Calu3 (cell line): ENCODE data around the gene XRRA1. TPM values are rescaled to one million over a fixed set of nuclear protein-coding genes. Genes with fewer than 3 reads are reported as not detected.

Experiments used
- BruUV-seq: library from RNA; stranded (reverse); fragments of 400-500 nt; replicated peaks from 2 replicates; lab custom pipeline; 2021; lab: Mats Ljungman, UMichigan
- CTCF ChIA-PET: fragments of 300-600 bp; sonication (Branson Sonifier 250); formaldehyde crosslinking; loops from one replicate; lab custom pipeline; 2022; ENCODE audit warnings: antibody characterized with exemption; lab: Charles Lee
- DNase-seq: peaks from one replicate; pipeline ENCODE4 v3.0.0; 2022
- H3K27ac Mint-ChIP-seq: one replicate; pipeline ENCODE4 v1.8.0; 2022; ENCODE audit warnings: mixed read lengths; ENCODE audit not compliant: unreplicated experiment
- H3K27me3 Mint-ChIP-seq: one replicate; pipeline ENCODE4 v1.8.0; 2022; ENCODE audit warnings: mixed read lengths; ENCODE audit not compliant: unreplicated experiment
- H3K36me3 Mint-ChIP-seq: one replicate; pipeline ENCODE4 v1.8.0; 2022; ENCODE audit warnings: mild to moderate bottlenecking, moderate library complexity, mixed read lengths; ENCODE audit not compliant: insufficient read depth, unreplicated experiment
- H3K4me1 Mint-ChIP-seq: one replicate; pipeline ENCODE4 v1.8.0; 2022; ENCODE audit warnings: mild to moderate bottlenecking, low read depth, mixed read lengths; ENCODE audit not compliant: unreplicated experiment
- H3K4me3 Mint-ChIP-seq: one replicate; pipeline ENCODE4 v1.8.0; 2022; ENCODE audit warnings: mild to moderate bottlenecking, low read depth, moderate library complexity, mixed read lengths; ENCODE audit not compliant: unreplicated experiment
- H3K9me3 Mint-ChIP-seq: one replicate; pipeline ENCODE4 v1.8.0; 2022; ENCODE audit warnings: low read depth, mixed read lengths; ENCODE audit not compliant: unreplicated experiment
- intact Hi-C: fragments of 100-400 bp; cut with micrococcal nuclease; formaldehyde crosslinking; loops from one replicate; pipeline ENCODE4 v1.10.0; 2022; ENCODE audit not compliant: unreplicated experiment
- total RNA-seq: library from RNA; stranded (reverse); gene quantifications from 2 replicates; pipeline ENCODE4 v1.2.3, GENCODE V29; 2022
- TF ChIP-seq, protein P1 (sequence below): fragments of 200-600 bp; IDR thresholded peaks from one replicate; pipeline ENCODE4 v1.8.0; 2022; ENCODE audit warnings: antibody characterized with exemption; ENCODE audit not compliant: unreplicated experiment

Gene XRRA1
- total RNA-seq, 1 experiment from 2014 or later: 20.1 TPM

DNA sequence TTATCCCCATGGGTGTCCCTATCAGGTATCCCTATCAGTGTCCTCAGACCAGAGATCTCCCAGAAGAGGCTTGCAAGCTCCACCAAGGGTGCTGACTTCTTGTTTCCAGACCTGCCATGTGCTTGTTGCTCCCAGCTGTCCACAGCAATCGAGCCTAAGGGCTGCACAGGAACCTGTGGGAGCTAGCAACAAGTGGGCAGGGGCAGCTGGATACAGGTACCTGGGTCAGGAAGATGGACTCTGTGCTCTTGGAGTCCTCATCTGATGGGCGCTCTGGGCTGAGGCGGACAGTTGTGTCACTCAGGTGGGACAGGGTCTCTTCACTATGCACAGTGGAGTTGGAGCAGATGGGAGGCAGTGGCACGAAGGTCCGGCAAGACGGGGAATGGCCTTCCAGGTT, 101.0 kb downstream of the XRRA1 start:
- no TSS peak for BruUV-seq
- H3K9me3 Mint-ChIP-seq: no peaks in the 10 kb centered on the region

DNA sequence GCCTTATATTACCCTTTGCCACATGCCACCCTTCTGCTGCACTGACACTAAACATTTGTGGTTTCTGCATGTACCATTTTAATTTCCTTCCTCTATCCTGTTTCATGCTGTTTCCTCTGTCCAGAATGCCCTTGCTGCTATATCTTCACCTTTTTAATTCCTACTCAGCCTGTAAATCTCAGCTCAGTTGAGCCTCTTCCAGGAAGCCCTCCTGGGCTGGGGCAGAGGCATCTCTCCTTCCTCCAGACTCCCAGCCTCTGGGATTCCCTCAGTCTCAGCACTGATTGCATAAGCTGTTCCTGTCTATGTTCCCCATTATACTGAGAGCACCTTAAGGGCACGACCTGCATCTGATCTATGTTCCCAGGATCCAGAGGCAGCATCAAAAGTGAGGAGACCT, 101.5 kb downstream of the XRRA1 start:
- H3K27ac Mint-ChIP-seq: no peak overlapping the region
- no peak overlapping the region for H3K4me3 Mint-ChIP-seq
- DNase-seq: no peak
- no peaks in the 10 kb centered on the region for H3K9me3 Mint-ChIP-seq
- BruUV-seq: no TSS peak
- TF ChIP-seq, protein P1, sequence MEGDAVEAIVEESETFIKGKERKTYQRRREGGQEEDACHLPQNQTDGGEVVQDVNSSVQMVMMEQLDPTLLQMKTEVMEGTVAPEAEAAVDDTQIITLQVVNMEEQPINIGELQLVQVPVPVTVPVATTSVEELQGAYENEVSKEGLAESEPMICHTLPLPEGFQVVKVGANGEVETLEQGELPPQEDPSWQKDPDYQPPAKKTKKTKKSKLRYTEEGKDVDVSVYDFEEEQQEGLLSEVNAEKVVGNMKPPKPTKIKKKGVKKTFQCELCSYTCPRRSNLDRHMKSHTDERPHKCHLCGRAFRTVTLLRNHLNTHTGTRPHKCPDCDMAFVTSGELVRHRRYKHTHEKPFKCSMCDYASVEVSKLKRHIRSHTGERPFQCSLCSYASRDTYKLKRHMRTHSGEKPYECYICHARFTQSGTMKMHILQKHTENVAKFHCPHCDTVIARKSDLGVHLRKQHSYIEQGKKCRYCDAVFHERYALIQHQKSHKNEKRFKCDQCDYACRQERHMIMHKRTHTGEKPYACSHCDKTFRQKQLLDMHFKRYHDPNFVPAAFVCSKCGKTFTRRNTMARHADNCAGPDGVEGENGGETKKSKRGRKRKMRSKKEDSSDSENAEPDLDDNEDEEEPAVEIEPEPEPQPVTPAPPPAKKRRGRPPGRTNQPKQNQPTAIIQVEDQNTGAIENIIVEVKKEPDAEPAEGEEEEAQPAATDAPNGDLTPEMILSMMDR: no peak
- intact Hi-C loops: no loop called here
- CTCF ChIA-PET: interaction anchor here (0.7 kb wide), 1 partner anchor 74 kb away, joined by 3 read pairs; no protein-coding TSS in a partner anchor
- peaks cover 24% of the 10 kb centered on the region for H3K36me3 Mint-ChIP-seq
- peaks cover 12% of the 10 kb centered on the region for H3K4me1 Mint-ChIP-seq
- H3K27me3 Mint-ChIP-seq: no peaks in the 10 kb centered on the region

More for the DNA sequence above, 101.0 kb downstream of the XRRA1 start:
- no peak overlapping the region for H3K27ac Mint-ChIP-seq
- no peaks in the 10 kb centered on the region for H3K27me3 Mint-ChIP-seq
- peaks cover 12% of the 10 kb centered on the region for H3K4me1 Mint-ChIP-seq
- TF ChIP-seq, protein P1: no peak
- no peak for DNase-seq
- H3K36me3 Mint-ChIP-seq: peaks cover 24% of the 10 kb centered on the region
- intact Hi-C loops: no loop called here
- no peak overlapping the region for H3K4me3 Mint-ChIP-seq
- CTCF ChIA-PET: no interaction called here

DNA sequence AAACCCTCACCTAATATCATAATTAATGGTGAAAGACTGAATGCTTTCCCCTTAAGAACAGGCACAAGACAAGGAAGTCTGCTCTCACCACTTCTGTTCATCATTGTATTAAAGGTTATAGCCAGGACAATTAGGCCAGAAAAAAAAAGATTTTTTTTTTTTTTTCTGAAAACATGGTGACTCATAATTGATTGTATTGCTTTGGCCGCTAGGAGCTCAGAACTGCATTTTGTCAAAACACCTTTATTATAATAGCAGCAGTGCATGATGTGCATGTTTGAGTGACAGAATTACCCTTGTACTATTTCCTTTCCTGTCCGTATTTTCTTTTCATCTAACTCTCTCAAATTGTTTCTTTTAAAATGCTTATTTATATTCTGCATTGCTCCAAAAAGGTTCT, 102.1 kb downstream of the XRRA1 start:
- H3K36me3 Mint-ChIP-seq: peaks cover 24% of the 10 kb centered on the region
- CTCF ChIA-PET: interaction anchor here (0.7 kb wide), 1 partner anchor 74 kb away, joined by 3 read pairs; no protein-coding TSS in a partner anchor
- no peaks in the 10 kb centered on the region for H3K9me3 Mint-ChIP-seq

DNA sequence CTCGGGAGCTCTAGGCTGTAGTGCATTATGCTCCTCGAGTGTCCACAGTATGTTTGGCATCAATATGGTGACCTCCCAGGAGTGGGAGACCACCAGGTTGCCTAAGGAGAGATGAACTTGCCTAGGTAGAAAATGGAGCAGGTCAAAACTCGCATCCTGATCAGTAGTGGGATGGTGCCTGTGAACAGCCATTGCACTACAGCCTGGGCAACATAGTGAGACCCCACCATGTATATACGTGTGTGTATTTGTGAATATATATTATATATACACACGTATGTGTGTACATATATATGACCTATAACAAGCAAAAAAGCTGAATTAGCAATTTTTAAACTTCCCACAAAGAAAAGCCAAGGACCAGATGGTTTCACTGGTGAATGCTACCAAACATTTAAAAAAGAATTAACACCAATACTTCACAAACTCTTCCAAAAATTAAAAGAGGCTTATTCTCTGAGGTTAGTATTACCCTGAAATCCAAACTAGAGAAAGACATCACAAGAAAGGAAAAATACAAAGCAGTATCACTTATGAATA, 102.8 kb downstream of the XRRA1 start:
- intact Hi-C loops: no loop called here
- Mint-ChIP-seq H3K4me3 (no peak overlapping the region), H3K27ac (no peak overlapping the region), H3K27me3 (no peaks in the 10 kb centered on the region), H3K36me3 (peaks cover 24% of the 10 kb centered on the region), H3K4me1 (peaks cover 12% of the 10 kb centered on the region), H3K9me3 (no peaks in the 10 kb centered on the region)
- CTCF ChIA-PET: no interaction called here
- TF ChIP-seq, protein P1: no peak
- BruUV-seq: no TSS peak
- no peak for DNase-seq

More for the DNA sequence above, 102.1 kb downstream of the XRRA1 start:
- H3K4me1 Mint-ChIP-seq: peaks cover 12% of the 10 kb centered on the region
- TF ChIP-seq, protein P1: no peak
- BruUV-seq: no TSS peak
- no peaks in the 10 kb centered on the region for H3K27me3 Mint-ChIP-seq
- intact Hi-C loops: no loop called here
- no peak for DNase-seq
- H3K4me3 Mint-ChIP-seq: no peak overlapping the region
- H3K27ac Mint-ChIP-seq: no peak overlapping the region
